ENCODE results near the gene CFAP58.

DNA sequence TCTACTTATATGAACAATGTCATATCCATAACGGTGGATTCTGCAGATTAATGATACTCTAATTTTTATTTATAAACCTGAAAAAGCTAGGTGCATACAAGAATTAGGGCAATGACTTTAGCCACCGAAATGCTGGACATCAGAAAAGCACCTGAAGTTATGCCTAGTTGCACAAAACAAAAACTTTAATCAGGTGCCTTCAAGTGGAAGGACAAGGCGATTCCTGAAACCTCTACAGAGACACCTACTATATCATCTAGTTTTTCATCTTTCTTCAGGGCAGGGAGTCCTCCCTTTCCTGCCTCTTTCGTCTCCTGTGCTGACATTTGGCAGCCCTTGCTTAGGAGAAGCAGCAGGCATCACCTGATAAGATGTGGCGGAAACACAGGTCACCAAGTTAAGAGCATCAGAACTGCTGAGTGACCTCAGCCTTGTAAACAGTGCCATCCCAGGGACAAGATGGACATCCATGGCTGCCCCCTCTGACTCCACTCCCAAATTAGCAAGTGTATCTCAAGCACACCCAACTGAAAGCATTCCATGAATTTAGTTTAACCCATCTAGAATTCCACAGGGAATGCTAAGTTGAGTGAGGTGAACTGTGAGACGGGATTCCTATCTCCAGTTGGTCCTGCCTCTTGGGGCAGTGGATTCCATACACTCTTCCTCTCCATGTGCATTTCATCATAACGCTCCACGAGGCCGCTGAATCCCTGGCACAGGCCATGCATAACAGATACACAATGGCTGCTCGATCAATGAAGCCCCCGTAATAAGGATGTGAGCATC is 21.2 kb upstream of the CFAP58 start:
- TF ChIP-seq POLR2AphosphoS5 (IDR thresholded peaks at IDR 0.05; ENCODE audit: low read depth, low read length) (no peak), SIN3A (IDR thresholded peaks at IDR 0.05; ENCODE audit: borderline replicate concordance, insufficient read depth, low read length) (no peak), REST (IDR thresholded peaks at IDR 0.05; ENCODE audit: insufficient read depth in 1 of 2, low read depth in 2 of 2, low read length in 2 of 2) (no peak), FOXP2 (optimal IDR thresholded peaks at IDR 0.05; ENCODE audit: borderline replicate concordance, extremely low read depth, extremely low read length, insufficient read depth) (no peak), TAF1 (IDR thresholded peaks at IDR 0.05; ENCODE audit: borderline replicate concordance, insufficient read depth, low read length) (no peak)
